ENCODE measurements around the gene RBM8A. TPM values are rescaled to one million over a fixed set of nuclear protein-coding genes. Genes with fewer than 3 reads are reported as not detected.

The RBM8A gene
- total RNA-seq, 4 donors from 2014 or later = 120 to 176 (median 149) TPM

DNA sequence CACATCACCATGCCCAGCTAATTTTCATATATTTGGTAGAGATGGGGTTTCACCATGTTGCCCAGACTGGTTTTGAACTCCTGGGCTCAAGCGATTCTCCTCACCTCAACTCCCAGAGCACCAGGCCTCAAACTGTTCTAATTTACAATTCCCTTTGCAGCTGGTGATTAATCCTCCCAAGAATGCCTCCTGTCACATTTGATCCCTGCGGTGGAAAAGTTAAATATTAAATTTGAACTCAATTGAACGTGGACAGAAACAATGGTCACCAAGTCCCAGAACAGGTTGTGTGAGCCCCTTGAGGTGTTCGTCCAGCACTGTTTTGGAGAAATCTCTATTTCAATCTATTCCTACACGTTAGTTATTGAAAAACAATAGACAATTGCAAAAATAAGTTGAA, 39.7 kb downstream of the RBM8A start:
- intact Hi-C loops (cut with DNase I; ENCODE audit: low total_unique reads) = no loop called here

DNA sequence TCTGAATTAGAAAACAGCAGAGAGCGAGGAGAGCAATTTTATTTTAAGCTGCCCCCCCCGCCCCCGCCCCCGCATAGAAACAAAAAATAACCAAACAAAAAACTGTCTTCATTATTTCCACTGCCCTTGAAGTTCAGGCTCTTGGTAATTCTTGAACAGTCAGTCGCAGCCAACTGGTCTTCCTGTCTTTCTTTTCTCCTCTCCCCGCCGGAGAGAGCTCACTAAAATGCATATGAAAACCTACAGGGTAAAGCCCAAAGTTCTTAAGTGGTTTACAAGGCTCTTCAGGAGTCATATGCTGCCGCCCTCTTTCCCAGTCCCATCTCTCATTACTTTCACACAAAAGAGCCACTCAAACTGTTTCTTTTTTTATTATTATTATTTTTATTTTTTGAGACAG, 40.5 kb downstream of the RBM8A start:
- TF ChIP-seq, protein P1, sequence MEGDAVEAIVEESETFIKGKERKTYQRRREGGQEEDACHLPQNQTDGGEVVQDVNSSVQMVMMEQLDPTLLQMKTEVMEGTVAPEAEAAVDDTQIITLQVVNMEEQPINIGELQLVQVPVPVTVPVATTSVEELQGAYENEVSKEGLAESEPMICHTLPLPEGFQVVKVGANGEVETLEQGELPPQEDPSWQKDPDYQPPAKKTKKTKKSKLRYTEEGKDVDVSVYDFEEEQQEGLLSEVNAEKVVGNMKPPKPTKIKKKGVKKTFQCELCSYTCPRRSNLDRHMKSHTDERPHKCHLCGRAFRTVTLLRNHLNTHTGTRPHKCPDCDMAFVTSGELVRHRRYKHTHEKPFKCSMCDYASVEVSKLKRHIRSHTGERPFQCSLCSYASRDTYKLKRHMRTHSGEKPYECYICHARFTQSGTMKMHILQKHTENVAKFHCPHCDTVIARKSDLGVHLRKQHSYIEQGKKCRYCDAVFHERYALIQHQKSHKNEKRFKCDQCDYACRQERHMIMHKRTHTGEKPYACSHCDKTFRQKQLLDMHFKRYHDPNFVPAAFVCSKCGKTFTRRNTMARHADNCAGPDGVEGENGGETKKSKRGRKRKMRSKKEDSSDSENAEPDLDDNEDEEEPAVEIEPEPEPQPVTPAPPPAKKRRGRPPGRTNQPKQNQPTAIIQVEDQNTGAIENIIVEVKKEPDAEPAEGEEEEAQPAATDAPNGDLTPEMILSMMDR (IDR thresholded peaks at IDR 0.05) = no peak
- TF ChIP-seq POLR2A (IDR thresholded peaks at IDR 0.05) = no peak
- no peak for DNase-seq (ENCODE audit: low spot score in 2 of 2)
- intact Hi-C loops (cut with DNase I; ENCODE audit: low total_unique reads) = no loop called here
- H3K4me3 ChIP-seq (ENCODE audit: low read depth, poor library complexity, severe bottlenecking) = no peak overlapping the region
- WGBS, 2 donors = 60 to 67% methylated on average over 8 of the region's 8 CpGs

More for the DNA sequence above, 39.7 kb downstream of the RBM8A start:
- 77 to 83% methylated on average over 5 of the region's 5 CpGs for WGBS, 2 donors
- H3K4me3 ChIP-seq (ENCODE audit: low read depth, poor library complexity, severe bottlenecking) = no peak overlapping the region
- TF ChIP-seq, protein P1 (IDR thresholded peaks at IDR 0.05) = no peak
- no peak for TF ChIP-seq POLR2A (IDR thresholded peaks at IDR 0.05)
- DNase-seq (ENCODE audit: low spot score in 2 of 2) = no peak

DNA sequence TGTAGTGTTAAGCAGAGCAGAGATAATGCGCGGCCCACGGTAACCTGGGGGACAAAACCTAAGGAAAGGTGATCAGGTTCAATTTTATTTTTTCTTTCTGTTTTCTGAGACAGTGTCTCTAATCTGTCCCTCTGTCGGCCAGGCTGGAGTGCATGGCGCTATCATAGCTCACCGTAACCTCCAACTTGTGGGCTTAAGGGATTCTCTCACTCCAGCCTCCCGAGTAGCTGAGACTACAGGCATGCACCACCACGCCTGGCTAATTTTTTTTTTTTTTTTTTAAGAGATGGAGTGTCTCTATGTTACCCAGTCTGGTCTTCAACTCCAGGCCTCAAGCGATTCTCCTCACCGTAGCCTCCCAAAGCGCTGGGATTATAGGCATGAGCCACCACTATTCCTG, 40.9 kb downstream of the RBM8A start:
- no peak for TF ChIP-seq POLR2A (IDR thresholded peaks at IDR 0.05)
- TF ChIP-seq, protein P1 (IDR thresholded peaks at IDR 0.05) = no peak
- intact Hi-C loops (cut with DNase I; ENCODE audit: low total_unique reads) = no loop called here
- peak overlapping the region; percentile 26 for H3K4me3 ChIP-seq (ENCODE audit: low read depth, poor library complexity, severe bottlenecking)
- no peak for DNase-seq (ENCODE audit: low spot score in 2 of 2)
- 42 to 50% methylated on average over 11 of the region's 11 CpGs for WGBS, 2 donors

DNA sequence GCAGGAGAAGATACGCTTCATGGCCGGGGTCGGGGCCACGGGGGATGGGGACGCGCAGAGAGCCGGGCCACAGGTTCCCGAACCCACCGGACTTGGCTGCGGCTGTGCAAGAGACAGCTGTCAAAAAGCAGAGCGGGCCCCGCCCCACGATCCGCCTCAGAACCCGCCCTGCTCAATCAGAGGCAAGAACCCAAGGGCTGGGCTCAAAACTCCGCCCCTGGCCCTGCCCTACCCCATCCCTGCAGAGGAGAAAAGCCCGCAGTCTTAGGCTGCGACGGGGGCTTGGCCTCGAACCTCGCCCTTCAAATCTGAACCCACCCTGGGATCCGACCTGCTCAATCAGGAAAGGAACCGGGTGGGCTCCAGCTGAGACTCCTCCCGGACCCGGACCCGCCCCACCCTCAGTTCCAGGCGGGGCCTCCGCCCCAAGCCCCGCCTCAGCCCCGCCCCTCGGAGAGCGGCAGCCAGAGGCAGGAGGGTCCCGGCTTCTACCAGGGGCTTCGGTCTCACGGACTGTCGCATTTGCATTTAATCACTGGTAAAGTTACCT, 41.5 kb downstream of the RBM8A start, which contains the start of gene ANKRD35:
TSS of gene ANKRD35 (minus strand) at position 129 of the 550 bp plus-strand sequence. CDS start at position 21, 108 bp downstream.
- DNase-seq (ENCODE audit: low spot score in 2 of 2) = peak; percentile 86 to 97
- TF ChIP-seq, protein P1 (IDR thresholded peaks at IDR 0.05) = no peak
- no peak for TF ChIP-seq POLR2A (IDR thresholded peaks at IDR 0.05)
- H3K4me3 ChIP-seq (ENCODE audit: low read depth, poor library complexity, severe bottlenecking) = peak within 1 kb of the TSS; percentile 26
- intact Hi-C loops (cut with DNase I; ENCODE audit: low total_unique reads) = no loop called here
- 2% methylated on average over 24 to 26 of the region's 36 CpGs for WGBS, 2 donors

DNA sequence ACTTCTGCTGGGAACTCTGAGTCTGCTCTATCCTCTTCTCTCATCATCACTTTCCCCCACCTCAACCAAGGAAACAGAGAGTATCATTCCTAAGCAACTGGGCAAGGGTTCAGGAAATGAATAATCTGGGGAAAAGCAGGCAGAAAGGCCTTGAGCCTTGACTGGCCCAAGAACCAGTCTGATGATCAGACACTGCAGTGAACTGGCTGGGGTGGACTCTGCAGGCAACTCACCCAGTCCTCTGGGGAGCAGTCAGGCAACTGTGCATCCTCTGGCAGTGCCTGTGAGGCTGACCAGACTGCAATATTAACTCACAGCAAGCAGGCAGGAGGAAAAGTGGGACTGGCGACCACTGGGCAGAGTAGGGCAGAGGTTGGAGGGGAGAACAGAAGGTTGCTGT, 42.6 kb downstream of the RBM8A start:
- intact Hi-C loops (cut with DNase I; ENCODE audit: low total_unique reads) = no loop called here
- DNase-seq (ENCODE audit: low spot score in 2 of 2) = no peak
- TF ChIP-seq, protein P1 (IDR thresholded peaks at IDR 0.05) = no peak
- no peak for TF ChIP-seq POLR2A (IDR thresholded peaks at IDR 0.05)
- no peak overlapping the region for H3K4me3 ChIP-seq (ENCODE audit: low read depth, poor library complexity, severe bottlenecking)
- WGBS, 2 donors = 74 to 91% methylated on average over 1 of the region's 1 CpG

DNA sequence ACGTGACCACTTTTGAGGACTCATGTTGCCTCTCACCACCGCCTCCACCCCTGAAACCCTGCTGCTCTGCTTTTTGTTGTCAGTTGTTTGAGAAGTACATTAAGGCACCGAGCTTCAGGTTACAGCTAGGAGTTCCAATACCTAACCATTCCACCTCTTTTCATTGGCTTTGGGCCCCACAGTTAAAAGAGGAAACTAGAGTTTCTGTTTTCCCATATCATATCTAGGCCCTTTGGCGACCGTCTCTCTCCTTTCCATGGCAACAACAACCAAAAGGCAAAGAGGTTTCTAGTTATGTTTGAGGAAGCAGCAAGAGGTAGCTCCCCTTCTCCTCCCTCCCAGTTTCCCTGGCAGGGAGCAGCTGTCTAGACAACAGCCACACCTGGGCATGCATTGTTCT, 47.5 kb downstream of the RBM8A start:
- no peak for DNase-seq (ENCODE audit: low spot score in 2 of 2)
- no peak overlapping the region for H3K4me3 ChIP-seq (ENCODE audit: low read depth, poor library complexity, severe bottlenecking)
- WGBS, 2 donors = 46 to 66% methylated on average over 5 of the region's 5 CpGs
- intact Hi-C loops (cut with DNase I; ENCODE audit: low total_unique reads) = no loop called here
- TF ChIP-seq POLR2A (IDR thresholded peaks at IDR 0.05) = no peak
- TF ChIP-seq, protein P1 (IDR thresholded peaks at IDR 0.05) = no peak

All from lower leg skin (tissue), 4 donors.